Left lung (tissue), 10 donors: ENCODE results near the gene SLCO3A1. TPM values are rescaled to one million over a fixed set of nuclear protein-coding genes. Genes with fewer than 3 reads are reported as not detected.

ENCODE experiments used
- ATAC-seq: fragments of 200-7000 bp; cut with Tn5 transposase; one replicate; pipeline ENCODE4 v1.9.1; 2020; ENCODE audit warnings: moderate library complexity
- DNase-seq, 4 donors: peaks; one replicate each; pipeline ENCODE4 v3.0.0-alpha.2; 2013 to 2020
- H3K27ac ChIP-seq, 2 donors: fragments of 200-600 bp; sonication (generic) in 1 of 2; one replicate each; pipeline versions ENCODE4 v1.5.0 to v1.8.0; 2020 to 2021
- H3K27me3 ChIP-seq, 2 donors: fragments of 200-600 bp; sonication (generic) in 1 of 2; one replicate each; pipeline versions ENCODE4 v1.5.0 to v1.8.0; 2020 to 2021
- H3K36me3 ChIP-seq, 2 donors: fragments of 200-600 bp; sonication (generic) in 1 of 2; one replicate each; pipeline versions ENCODE4 v1.5.0 to v1.8.0; 2020 to 2021
- H3K4me1 ChIP-seq, 2 donors: fragments of 200-600 bp; one replicate each; pipeline ENCODE4 v1.8.0; 2021
- H3K4me3 ChIP-seq, 2 donors: fragments of 200-600 bp; sonication (generic) in 1 of 2; one replicate each; pipeline versions ENCODE4 v1.5.0 to v1.8.0; 2020 to 2021; ENCODE audit warnings: mild to moderate bottlenecking in 1 of 2
- H3K9me3 ChIP-seq, 2 donors: fragments of 200-600 bp; sonication (generic) in 1 of 2; one replicate each; pipeline versions ENCODE4 v1.5.0 to v1.8.0; 2020 to 2021
- intact Hi-C, 2 donors: fragments of 100-400 bp; cut with DNase I; formaldehyde crosslinking; loops; one replicate each; pipeline versions ENCODE4 v1.11.2 to v1.14.2; 2022
- polyA plus RNA-seq, 6 donors: library from polyadenylated mRNA; unstranded; fragments of 120-200 nt; gene quantifications; one replicate each; pipeline ENCODE4 v1.2.1, GENCODE V29; 2013; ENCODE audit not compliant: insufficient read length in 6 of 6
- total RNA-seq, 2 donors: library from RNA; stranded (reverse); fragmentation: NEBNext Ultra II Directional; extraction: Animal tissue kit (Norgen Biotek cat#: 25700); gene quantifications; one replicate each; pipeline ENCODE4 v1.2.1, GENCODE V29; 2021
- TF ChIP-seq, protein P1 (sequence below), 2 donors: fragments of 200-600 bp; sonication (generic) in 1 of 2; IDR thresholded peaks; one replicate each; pipeline versions ENCODE4 v1.5.0 to v1.8.0; 2021; ENCODE audit warnings: antibody characterized with exemption in 2 of 2
- donor health status: DM: no; HTN: yes; CAD: no.
- donor health status: DM: no; HTN: no; CAD: no.

Gene SLCO3A1
- total and polyA plus RNA-seq, 8 donors = 7.7 to 49.0 (median 11.9) TPM

DNA sequence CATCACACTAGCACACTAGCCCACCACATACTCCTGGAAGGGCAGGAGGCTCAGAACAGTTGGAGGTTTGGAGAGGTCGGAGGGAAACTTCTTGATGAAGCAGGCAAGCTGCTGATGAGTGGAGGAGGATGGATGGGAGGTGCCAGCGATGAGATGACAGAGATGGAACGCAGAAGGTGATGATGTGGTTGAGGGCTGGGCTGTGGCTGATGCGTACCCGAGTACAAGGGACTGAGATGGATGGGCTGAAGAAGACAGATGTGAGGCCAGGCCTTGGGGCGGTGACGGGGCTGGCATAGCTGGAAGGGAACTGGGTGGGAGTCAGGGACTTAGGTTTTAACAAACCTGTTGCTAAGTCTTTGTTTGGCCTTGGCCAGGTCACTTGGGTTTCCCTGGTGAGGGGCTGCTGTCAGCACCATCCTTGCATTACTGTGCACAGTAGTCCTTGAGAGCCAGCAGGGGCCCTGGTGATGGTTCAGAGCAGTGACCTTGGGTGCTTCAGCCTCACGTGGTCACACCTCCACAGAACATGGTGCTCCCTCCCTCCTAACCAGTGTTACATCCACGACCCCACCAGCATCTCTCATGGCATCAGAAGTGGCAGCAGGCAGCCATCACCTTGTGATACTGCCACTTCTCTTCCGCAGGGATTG lies 164.5 kb downstream of the SLCO3A1 start:
- Histone ChIP-seq H3K4me1 (peaks cover 0 to 21% of the 10 kb centered on the region in 2 donors), H3K27me3 (no peaks in the 10 kb centered on the region), H3K36me3 (no peaks in the 10 kb centered on the region), H3K27ac (no peak overlapping the region), H3K4me3 (no peak overlapping the region), H3K9me3 (no peaks in the 10 kb centered on the region)
- ATAC-seq = no peak
- DNase-seq = no peak
- intact Hi-C loops = no loop called here
- TF ChIP-seq, protein P1, sequence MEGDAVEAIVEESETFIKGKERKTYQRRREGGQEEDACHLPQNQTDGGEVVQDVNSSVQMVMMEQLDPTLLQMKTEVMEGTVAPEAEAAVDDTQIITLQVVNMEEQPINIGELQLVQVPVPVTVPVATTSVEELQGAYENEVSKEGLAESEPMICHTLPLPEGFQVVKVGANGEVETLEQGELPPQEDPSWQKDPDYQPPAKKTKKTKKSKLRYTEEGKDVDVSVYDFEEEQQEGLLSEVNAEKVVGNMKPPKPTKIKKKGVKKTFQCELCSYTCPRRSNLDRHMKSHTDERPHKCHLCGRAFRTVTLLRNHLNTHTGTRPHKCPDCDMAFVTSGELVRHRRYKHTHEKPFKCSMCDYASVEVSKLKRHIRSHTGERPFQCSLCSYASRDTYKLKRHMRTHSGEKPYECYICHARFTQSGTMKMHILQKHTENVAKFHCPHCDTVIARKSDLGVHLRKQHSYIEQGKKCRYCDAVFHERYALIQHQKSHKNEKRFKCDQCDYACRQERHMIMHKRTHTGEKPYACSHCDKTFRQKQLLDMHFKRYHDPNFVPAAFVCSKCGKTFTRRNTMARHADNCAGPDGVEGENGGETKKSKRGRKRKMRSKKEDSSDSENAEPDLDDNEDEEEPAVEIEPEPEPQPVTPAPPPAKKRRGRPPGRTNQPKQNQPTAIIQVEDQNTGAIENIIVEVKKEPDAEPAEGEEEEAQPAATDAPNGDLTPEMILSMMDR (IDR thresholded peaks at IDR 0.05) = no peak

DNA sequence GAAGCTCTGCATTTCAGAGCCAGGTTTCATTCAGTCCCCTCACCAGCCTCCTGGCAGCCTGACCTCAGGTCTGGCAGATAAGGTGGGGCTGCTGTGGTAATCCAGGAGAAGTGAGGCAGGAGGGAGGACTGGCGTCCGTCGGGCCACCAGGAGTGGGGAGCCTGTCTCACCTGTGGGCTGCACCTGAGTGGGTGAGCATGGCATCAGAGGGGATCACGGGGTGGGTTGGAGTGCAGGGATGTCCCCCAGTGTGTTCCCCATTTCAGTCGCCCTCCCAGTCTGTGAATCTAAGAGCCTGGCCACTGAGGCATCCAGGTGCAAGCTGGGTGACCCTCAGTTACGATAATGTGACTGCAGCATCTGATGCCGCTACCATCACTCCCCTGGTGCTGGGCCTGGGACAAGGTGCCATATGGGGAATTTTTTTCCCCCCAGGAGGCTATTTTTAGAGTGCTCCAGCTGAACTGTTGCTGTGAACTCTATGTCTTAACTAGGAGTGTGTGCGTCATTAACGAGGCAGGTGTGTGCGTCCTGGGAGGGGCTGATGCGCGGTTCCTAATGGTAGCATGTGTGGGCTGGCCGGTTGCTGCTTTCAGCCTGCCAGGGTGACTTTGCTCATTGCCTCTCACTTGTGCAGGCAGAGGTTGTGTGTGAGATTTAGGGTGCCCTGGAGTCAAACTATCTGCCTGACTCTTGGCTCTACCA lies 165.2 kb downstream of the SLCO3A1 start:
- H3K27me3 ChIP-seq = no peaks in the 10 kb centered on the region
- no peaks in the 10 kb centered on the region for H3K36me3 ChIP-seq
- no peaks in the 10 kb centered on the region for H3K9me3 ChIP-seq
- DNase-seq (no peak), ATAC-seq (no peak)
- no peak overlapping the region for H3K4me3 ChIP-seq
- TF ChIP-seq, protein P1 (IDR thresholded peaks at IDR 0.05) = no peak
- intact Hi-C loops = no loop called here
- H3K27ac ChIP-seq = no peak overlapping the region
- peaks cover 0 to 21% of the 10 kb centered on the region in 2 donors for H3K4me1 ChIP-seq

DNA sequence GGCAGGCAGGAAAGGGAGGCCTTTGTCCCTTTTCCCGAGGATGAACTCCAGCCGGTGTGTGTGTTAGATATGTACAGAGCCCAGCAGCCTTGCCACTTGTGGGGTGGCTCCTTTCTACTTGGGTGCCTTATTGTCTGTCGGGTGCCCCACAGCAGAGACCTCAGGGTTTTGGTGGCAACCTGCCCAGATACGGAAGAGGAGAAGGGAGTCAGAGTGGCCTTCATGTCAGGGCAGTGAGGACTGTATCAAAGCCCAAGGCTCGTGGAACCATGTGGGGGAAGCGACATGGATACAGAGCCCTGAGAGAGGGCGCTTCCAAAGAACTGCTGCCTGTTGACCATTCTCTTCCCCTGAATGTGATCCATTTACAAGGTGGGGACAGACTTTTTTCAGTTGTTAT lies 166.2 kb downstream of the SLCO3A1 start:
- TF ChIP-seq, protein P1 (IDR thresholded peaks at IDR 0.05) = no peak
- Histone ChIP-seq H3K27me3 (no peaks in the 10 kb centered on the region), H3K36me3 (no peaks in the 10 kb centered on the region), H3K4me3 (no peak overlapping the region), H3K9me3 (no peaks in the 10 kb centered on the region), H3K27ac (no peak overlapping the region), H3K4me1 (peaks cover 0 to 21% of the 10 kb centered on the region in 2 donors)
- ATAC-seq = no peak
- intact Hi-C loops = no loop called here
- no peak for DNase-seq

DNA sequence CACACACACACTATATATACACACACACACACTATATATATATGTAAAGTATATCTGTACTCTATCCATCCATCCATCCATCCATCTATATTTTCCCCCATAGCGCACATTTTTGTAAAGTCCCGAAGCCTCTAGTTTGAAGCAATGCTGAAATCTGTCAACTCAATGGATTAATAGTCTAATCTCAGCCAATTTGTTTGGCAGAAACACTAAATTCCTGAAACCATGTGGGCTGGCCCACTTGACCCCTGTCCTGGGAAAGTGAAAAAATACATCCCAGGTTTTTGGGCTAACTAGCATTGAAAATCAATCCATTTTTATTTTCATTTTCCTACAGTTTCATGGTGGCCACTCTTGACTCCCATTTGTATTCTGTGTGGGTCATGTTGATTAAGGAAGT lies 166.7 kb downstream of the SLCO3A1 start:
- no peak overlapping the region for H3K4me3 ChIP-seq
- TF ChIP-seq, protein P1 (IDR thresholded peaks at IDR 0.05) = no peak
- H3K27me3 ChIP-seq = no peaks in the 10 kb centered on the region
- no peaks in the 10 kb centered on the region for H3K36me3 ChIP-seq
- intact Hi-C loops = no loop called here
- H3K9me3 ChIP-seq = no peaks in the 10 kb centered on the region
- peaks cover 0 to 21% of the 10 kb centered on the region in 2 donors for H3K4me1 ChIP-seq
- ATAC-seq = no peak
- DNase-seq = no peak
- no peak overlapping the region for H3K27ac ChIP-seq

DNA sequence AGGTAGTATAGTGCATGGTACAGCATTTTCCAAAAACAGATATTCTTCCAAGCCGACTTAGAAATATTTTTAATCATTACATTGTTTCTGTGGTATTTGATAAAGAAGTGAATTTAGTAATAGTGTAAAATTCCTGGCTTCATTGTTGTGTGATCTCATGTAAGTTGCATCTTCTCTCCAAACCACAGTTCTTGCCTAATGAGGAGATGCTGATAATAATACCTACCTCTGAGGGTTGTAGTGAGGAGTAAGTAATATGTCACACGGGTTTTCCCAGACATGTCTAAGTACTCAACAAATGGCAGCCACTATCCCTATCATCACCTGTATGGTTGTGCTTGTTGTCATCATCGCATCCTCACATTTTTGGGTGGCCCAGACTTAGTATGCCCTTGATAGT lies 167.3 kb downstream of the SLCO3A1 start:
- intact Hi-C loops = no loop called here
- no peaks in the 10 kb centered on the region for H3K36me3 ChIP-seq
- no peaks in the 10 kb centered on the region for H3K9me3 ChIP-seq
- H3K4me1 ChIP-seq = peaks cover 0 to 21% of the 10 kb centered on the region in 2 donors
- TF ChIP-seq, protein P1 (IDR thresholded peaks at IDR 0.05) = no peak
- H3K4me3 ChIP-seq = no peak overlapping the region
- DNase-seq (no peak), ATAC-seq (peak; percentile 41)
- H3K27me3 ChIP-seq = no peaks in the 10 kb centered on the region
- H3K27ac ChIP-seq = no peak overlapping the region
